WI38 (cell line): Measurements from ENCODE around the gene NDUFA3.

Experiments
- H3K4me3 ChIP-seq: 2 replicates; pipeline ENCODE4 v1.5.1; 2011; ENCODE audit warnings: low read depth, mild to moderate bottlenecking, control low read depth, low read length
- CTCF ChIP-seq: IDR thresholded peaks from 2 replicates; pipeline ENCODE4 v1.5.1; 2012; ENCODE audit warnings: low read depth, mild to moderate bottlenecking, control low read depth, low read length

NDUFA3 gene

GRCh38 chr19:54127688-54128440, 25.2 kb downstream of the NDUFA3 start:
- TF ChIP-seq CTCF: no peak
- no peak overlapping the region for H3K4me3 ChIP-seq

- H3K4me3 ChIP-seq: no peak overlapping the region
- no peak for TF ChIP-seq CTCF
Observed at GRCh38 chr19:54128441-54128725, 25.7 kb downstream of the NDUFA3 start.

- no peak for TF ChIP-seq CTCF
- no peak overlapping the region for H3K4me3 ChIP-seq
Observed at GRCh38 chr19:54128796-54129616, 26.4 kb downstream of the NDUFA3 start.

- TF ChIP-seq CTCF: no peak
- no peak overlapping the region for H3K4me3 ChIP-seq
Observed at GRCh38 chr19:54129617-54129996, 27.0 kb downstream of the NDUFA3 start.

- no peak overlapping the region for H3K4me3 ChIP-seq
- no peak for TF ChIP-seq CTCF
Observed at GRCh38 chr19:54133312-54133956, 30.8 kb downstream of the NDUFA3 start.

GRCh38 chr19:54133957-54134590, 31.4 kb downstream of the NDUFA3 start:
- H3K4me3 ChIP-seq: no peak overlapping the region
- no peak for TF ChIP-seq CTCF
